Right ventricle myocardium inferior (tissue), 1 donor: ENCODE measurements around the gene ING2. TPM values are rescaled to one million over a fixed set of nuclear protein-coding genes. Genes with fewer than 3 reads are reported as not detected.
A peak's percentile ranks its signal among the peaks of the same experiment; 100 is the strongest.
"Not testable (repeated sequence)": the region's sequence is repeated elsewhere in the genome, so short reads cannot be mapped to it uniquely, and the experiment has no call there.

Source experiments
- ATAC-seq: fragments of 200-7000 bp; cut with Tn5 transposase; one replicate; pipeline ENCODE4 v1.9.1; 2020; ENCODE audit warnings: mild to moderate bottlenecking, moderate library complexity
- DNase-seq: peaks from one replicate; pipeline ENCODE4 v3.0.0; 2021; ENCODE audit errors: missing footprints
- intact Hi-C: fragments of 100-400 bp; cut with DNase I; formaldehyde crosslinking; loops from one replicate; pipeline ENCODE4 v1.11.0; 2022
- long read RNA-seq: library from polyadenylated mRNA; unstranded; transcript quantifications from one replicate; pipeline ENCODE4 v2.0.0, GENCODE V29; 2021
- total RNA-seq: library from RNA; stranded (reverse); fragmentation: NEBNext Ultra II Directional; extraction: Animal tissue kit (Norgen Biotek cat#: 25700); gene quantifications from one replicate; pipeline ENCODE4 v1.2.1, GENCODE V29; 2021
- donor health status: DM: no; HTN: yes; CAD: no; lungs with severe emphysema.

Gene ING2, protein sequence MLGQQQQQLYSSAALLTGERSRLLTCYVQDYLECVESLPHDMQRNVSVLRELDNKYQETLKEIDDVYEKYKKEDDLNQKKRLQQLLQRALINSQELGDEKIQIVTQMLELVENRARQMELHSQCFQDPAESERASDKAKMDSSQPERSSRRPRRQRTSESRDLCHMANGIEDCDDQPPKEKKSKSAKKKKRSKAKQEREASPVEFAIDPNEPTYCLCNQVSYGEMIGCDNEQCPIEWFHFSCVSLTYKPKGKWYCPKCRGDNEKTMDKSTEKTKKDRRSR
- 6.5 TPM for total RNA-seq
- long read RNA-seq, partial matches to known transcripts, result 0 of 3 reads
- long read RNA-seq, other reads (novel, unspliced or antisense), result 0 of 3 reads

DNA sequence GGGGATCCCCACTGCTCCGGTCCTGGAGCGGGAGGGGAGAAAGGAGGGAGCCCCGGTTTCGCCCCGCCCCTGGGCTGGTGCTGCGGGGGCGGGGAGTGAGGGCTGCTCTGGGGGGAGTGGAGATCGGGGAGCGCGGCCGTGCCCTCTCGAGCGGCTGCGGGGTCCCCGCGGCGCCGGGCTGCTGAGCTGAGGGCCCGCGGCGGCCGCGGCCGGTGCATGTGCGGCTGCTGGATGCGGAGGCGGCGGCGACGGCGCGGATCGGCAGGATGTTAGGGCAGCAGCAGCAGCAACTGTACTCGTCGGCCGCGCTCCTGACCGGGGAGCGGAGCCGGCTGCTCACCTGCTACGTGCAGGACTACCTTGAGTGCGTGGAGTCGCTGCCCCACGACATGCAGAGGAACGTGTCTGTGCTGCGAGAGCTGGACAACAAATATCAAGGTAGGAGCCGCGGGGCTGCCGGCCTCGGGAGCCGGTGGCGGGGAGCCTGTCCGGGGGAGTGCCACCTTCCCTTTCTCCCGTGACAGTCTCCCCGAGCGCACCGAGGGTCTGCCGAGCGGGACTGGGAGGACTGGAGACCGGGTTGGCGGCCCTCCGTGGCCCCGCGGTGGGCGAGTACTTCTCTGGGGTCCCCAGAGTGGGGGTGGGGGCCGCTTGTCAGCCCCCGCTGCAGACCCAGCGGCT is at the start of gene ING2:
TSS of gene ING2 (plus strand) at position 129 of the 681 bp plus-strand sequence. CDS start at position 267, 138 bp downstream.
- intact Hi-C loops, result loop anchor here (2.0 to 5.0 kb wide), 3 partner anchors 60 to 217 kb away; partner anchors contain the start of genes CDKN2AIP, RWDD4 and TRAPPC11
- DNase-seq (no peak), ATAC-seq (peak; percentile 82)

DNA sequence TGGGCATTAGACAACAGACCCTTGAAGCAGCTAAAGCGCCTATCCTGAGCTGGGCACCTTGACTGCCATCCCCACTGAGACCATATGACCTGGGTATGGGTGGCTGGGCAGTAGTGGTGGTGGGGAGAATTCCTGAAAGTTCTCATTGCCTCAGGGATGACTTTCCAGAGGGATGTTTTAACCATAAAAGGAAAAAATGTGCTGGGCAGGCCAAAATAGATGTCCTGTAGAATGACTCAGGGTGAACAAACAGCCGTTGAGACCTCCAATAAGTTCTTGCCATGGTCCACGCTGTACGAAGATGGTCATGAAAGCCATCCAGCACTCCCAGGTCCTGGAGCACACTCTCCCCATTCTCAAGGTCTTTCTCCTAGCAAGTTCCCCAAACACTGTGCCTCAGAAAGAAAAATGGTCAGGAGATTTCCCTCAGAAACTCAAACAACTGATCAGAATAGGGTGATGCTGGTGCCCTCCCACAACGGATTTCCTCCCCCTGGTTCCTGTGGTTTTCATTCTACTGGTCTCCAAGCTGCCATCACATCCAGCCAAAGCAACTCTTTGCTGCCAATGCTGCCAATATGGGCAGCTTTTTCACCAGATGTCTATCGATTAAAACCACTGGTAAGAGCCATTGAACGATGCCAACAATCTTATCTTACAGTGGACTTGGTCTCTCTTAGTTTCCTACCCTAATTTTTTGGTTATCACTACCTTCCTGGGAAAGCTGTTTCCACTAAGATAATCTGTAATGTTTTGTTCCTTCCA is 49.2 kb upstream of the ING2 start:
- DNase-seq (no peak), ATAC-seq (no peak)
- intact Hi-C loops, result no loop called here

DNA sequence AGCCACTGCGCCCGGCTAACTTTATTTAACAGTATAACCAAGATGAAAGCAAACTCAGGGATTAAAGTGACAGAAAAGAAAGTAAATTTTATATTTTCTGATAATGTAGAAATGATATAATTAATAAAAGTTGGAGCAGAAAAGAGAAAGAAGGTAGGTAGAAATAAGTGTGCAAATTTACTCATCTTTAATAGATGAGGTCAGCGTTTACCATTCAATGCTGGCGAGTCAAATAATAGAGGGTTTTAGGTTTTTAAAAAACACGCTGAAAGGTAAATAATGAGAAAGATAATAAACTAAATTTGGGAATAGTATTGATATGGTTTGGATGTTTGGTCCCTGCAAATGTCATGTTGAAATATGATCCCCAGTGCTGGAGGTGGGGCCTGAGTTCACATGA is 46.9 kb upstream of the ING2 start:
- intact Hi-C loops, result no loop called here
- DNase-seq, result no peak
- ATAC-seq, result no peak

DNA sequence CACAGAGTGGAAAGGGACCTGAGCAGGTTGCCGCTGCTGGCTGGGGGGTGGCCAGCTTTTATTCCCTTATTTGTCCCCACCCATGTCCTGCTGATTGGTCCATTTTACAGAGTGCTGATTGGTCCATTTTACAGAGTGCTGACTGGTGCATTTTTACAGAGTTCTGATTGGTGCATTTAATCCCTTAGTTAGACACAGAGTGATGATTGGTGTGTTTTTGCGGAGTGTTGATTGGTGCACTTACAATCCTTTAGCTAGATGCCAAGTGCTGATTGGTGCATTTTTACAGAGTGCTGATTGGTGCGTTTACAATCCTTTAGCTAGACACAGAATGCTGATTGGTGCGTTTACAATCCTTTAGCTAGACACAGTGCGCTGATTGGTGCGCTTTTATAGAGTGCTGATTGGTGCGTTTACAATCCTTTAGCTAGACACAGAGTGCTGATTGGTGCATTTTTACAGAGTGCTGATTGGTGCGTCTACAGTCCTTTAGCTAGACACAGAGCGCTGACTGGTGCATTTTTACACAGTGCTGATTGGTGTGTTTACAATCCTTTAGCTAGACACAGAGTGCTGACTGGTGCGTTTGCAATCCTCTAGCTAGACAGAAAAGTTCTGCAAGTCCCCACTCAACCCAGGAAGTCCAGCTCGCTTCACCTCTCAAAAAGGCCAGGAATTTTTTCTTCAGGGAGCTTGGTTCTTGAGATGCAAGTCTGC is 40.8 kb upstream of the ING2 start:
- ATAC-seq, DNase-seq, intact Hi-C loops: not testable (repeated sequence)

DNA sequence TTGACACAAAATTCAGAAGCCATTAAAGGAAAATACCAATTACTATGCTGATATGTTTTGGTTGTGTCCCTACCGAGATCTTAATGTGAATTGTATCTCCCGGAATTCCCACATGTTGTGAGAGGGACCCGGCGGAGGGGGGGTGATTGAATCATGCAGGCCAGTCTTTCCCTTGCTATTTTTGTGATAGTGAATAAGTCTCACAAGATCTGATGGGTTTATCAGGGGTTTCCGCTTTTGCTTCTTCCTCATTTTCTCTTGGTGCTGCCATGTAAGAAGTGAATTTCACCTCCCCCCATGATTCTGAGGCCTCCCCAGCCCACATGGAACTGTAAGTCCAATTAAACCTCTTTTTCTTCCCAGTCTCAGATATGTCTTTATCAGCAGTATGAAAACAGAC is 39.0 kb upstream of the ING2 start:
- intact Hi-C loops, ATAC-seq, DNase-seq: not testable (repeated sequence)

DNA sequence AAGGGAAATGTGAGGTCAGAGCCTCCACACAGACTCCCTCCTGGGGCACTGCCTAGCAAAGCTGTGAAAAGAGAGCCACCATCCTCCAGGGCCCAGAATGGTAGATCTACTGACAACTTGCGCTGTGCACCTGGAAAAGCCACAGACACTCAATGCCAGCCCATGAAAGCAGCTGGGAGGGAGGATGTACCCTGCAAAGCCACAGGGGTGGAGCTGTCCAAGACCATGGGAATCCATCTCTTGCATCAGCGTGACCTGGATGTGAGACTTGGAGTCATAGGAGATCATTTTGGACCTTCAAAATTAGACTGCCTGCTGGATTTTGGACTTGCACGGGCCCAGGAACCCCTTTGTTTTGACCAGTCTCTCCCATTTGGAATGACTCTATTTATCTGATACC is 37.6 kb upstream of the ING2 start:
- DNase-seq (no peak), ATAC-seq (no peak)
- intact Hi-C loops, result no loop called here

DNA sequence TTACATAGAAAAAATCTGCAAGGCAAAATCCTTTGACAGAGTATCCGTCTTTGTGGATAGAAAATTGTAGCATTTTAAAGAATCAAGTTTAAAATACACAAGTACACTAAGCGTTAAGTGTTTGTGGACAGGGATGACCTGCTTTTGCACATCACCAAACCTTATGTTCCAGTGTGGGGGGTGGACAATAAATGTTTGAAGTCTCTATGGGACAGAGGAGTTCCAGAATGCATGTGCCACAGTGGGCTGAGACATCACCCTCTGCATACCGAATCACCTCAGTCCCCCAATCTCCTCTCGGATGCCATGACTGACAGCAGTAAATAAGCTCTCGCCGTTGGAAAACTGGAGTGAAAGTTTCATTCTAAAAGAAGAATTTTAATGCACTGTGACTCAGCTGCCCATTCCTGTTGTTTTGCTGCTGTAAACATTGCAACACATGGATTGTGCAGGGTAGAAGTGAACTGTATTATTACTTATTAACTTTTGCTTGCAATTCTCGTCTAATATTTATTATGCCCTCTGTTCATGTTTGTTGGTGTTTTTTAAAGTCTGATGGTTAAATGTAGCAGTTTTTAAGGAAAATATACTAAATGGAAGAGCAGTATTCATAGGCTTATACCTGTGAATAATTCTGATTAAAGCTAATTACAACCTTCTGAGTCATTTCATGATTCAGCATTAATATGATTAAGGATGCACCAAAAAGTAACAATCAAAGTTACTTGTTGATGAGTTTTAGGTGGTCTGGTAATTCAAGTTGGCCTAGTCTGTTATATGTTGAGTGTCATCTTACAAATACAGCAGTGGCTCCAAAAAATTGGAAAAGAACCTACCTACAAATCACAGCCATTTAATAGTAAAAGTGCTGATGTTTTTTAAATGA is 36.4 kb upstream of the ING2 start:
- intact Hi-C loops, result no loop called here
- no peak for DNase-seq
- no peak for ATAC-seq

DNA sequence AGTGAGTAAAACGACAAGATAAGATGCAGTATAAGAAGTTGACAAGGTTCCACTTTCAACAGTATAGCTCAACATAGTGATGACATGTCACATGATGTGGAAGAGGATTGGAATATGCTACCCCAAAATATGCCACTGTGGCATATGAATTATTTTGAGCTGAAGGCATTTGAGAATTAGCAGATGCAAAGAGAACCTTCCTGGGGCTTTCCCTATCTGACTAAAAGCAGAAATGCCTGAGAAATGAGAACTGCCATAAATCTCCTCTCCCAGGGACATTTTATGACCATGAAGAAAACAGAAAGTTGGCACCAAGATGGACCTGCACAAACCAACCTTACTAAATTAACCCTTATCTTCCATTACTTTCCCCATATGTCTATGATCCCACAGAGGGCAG is 35.6 kb upstream of the ING2 start:
- ATAC-seq (no peak), DNase-seq (no peak)
- intact Hi-C loops, result no loop called here

DNA sequence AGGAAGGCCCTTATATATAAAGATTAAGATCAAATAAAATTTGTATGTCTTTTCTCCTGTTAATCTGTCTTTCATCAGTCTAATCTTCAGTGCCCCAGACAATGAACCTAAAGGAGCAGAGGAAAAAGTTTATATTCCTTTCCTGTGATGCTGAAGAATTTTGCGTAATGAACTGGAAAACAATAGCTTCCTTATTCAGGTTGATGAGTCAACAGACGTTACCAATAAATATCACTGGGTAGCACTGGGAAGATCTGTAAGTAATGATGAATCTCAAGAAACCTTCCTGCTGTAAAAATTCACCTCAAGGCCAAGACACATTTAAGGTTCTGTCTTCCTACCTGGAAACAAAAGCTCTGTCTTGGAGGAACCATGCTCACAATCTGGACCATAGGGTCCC is 34.9 kb upstream of the ING2 start:
- intact Hi-C loops, result loop anchor here (5.0 kb wide), 1 partner anchor 697 kb away; no protein-coding TSS in a partner anchor
- no peak for ATAC-seq
- DNase-seq, result no peak

DNA sequence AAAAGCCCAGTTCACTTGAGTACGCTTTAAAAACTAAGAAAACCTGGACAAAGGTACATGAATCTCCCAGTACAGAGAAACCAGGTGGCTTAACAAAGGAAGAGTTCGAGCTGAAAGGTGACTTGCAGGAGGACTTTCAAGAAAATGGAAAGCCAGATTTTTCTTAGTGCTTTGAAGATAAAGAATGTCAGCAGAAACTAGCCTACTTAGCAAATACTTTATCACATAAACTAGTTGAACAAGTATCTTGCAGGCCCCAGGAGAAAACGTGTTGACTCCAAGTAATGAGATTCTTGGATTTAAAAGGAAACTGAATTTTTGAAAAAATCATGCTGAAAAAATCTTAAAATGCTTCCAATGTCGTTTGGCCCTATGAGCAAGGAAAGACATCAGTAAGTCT is 34.0 kb upstream of the ING2 start:
- intact Hi-C loops, result loop anchor here (5.0 kb wide), 1 partner anchor 696 kb away; no protein-coding TSS in a partner anchor
- DNase-seq (no peak), ATAC-seq (no peak)

DNA sequence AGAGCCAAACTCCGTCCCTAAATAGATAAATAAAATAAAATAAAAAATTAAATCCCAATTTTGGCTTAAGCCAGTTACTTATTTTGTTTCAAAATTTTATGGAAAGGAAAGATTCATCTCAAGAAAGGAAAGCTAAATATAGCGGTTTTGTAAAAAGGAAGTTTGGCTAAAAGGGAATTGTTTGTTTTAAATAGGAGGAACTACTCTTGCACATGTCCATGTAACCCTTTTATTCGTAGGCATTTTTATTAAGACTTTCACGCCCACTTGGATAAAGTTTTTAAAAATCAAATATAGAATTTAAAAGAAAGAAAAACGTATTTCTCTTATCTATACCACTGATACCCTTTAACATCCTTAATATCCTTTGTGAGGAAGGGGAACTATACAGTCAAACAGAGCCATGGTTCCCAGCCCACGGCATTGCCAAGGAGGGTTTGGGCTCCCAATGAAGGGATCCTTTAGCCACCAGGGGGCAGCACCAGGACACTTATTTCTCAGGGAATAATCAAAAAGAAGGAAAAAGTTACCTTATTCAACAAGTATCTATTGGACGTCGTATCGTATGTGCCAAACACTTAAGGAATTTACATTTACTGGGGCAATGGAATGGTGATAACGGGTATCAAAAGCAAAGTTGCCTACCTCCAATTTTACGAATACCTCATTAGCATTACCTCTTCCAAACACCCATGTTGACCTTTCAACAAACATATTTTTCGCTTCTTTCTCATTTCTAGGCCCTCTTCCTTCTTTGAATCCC is 32.7 kb upstream of the ING2 start:
- intact Hi-C loops, result loop anchor here (1.0 to 5.0 kb wide), 3 partner anchors 130 to 695 kb away; partner anchors contain the start of genes RWDD4 and TRAPPC11
- DNase-seq (peak; percentile 91), ATAC-seq (peak; percentile 82)

DNA sequence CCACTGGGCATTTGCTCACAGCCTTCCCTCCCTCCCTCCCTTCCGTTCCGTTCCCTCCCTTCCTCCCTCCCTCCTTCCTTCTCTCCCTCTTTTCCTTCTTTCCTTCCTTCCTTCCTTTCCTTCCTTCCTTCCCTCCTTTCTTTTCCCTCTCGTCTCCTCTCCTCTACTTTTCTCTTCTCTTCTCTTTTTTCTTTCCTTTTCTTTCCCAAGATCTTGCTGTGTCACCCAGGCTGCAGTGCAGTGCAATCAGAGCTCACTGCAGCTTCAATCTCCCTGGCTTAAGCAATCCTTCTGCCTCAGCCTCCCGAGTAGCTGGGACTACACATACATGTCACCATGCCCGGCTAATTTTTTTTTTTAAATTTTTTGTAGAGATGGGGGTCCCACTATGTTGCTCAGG is 26.7 kb upstream of the ING2 start:
- ATAC-seq, result no peak
- no peak for DNase-seq

DNA sequence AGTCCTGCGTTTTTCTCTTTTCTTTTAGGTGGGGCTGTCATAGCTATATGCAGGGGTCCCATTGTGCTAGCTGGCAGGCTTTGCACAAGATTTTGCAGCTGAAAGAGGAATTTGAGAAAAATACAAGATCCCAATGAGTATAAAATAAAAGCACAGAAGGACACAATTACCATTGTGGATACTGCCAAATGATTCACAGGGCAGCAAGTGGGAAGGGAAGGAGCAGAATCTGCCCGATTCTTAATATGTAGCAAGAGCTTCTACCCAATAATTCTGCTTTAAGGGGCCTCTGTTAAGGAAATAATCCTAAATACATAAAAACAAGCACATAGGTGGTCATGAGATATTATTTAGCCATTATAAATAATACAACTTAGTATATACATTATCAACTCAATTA is 25.9 kb upstream of the ING2 start:
- no peak for DNase-seq
- ATAC-seq, result no peak
- intact Hi-C loops, result no loop called here

More for the DNA sequence above, 26.7 kb upstream of the ING2 start:
- intact Hi-C loops, result no loop called here

DNA sequence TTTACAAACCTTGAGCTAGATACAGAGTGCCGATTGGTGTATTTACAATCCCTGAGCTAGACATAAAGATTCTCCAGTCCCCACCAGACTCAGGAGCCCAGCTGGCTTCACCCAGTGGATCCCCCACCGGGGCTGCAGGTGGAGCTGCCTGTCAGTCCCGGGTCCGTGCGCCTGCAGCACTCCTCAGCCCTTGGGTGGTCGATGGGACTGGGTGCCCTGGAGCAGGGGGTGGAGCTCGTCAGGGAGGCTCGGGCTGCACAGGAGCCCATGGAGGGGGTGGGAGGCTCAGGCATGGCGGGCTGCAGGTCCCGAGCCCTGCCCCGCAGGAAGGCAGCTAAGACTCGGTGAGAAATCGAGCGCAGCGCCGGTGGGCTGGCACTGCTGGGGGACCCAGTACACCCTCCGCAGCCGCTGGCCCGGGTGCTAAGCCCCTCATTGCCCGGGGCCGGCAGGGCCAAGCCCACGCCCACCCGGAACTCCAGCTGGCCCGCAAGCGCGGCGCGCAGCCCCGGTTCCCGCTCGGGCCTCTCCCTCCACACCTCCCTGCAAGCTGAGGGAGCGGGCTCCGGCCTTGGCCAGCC is 22.3 kb upstream of the ING2 start:
- intact Hi-C loops, DNase-seq, ATAC-seq: not testable (repeated sequence)

DNA sequence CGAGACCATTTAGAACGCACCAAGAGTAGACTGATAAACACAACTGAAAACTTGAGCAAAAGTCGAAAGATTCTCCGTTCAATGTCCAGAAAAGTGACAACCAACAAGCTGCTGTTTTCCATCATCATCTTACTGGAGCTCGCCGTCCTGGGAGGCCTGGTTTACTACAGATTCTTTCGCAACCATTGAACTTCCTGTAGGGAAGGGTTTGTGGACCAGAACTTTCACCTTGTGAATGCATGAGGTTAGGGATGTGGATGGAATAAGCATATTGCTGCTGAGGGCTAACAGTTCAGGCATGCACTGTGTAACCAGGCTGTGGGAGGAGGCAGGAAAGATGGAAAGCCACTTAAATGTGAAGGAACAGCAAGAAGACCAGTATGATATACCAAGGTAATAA is 20.9 kb upstream of the ING2 start:
- ATAC-seq, result no peak
- intact Hi-C loops, result no loop called here
- DNase-seq, result no peak

DNA sequence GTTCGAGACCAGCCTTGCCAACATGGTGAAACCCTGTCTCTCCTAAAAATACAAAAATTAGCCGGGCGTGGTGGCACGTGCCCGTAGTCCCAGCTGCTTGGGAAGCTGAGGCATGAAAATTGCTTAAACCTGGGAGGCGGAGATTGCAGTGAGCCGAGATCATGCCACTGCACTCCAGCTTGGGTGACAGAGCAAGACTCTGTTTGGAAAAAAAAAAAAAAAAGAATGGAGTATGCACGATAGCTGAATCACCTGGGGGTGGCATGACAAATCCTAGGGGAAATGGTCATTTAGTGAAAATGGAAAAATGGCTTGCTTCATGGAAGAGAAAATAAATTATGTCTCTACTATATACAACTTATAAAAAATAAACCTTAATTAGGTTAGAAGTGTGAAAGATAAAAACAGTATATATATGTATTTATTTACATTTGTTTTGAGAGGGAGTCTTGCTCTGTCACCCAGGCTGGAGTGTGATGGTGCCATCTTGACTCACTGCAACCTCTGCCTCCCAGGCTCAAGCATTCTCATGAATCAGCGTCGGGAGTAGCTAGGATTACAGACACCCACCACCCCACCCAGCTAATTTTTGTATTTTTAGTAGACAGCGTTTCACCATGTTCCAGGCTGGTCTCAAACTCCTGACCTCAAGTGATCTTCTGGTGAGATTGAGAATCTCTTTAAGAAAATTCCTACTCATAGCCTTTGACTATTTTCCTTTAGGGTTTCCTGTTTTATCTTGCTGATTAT is 19.3 kb upstream of the ING2 start:
- no peak for DNase-seq
- intact Hi-C loops, result no loop called here
- ATAC-seq, result no peak
